ENCODE results near the gene TGM6. TPM values are rescaled to one million over a fixed set of nuclear protein-coding genes. Genes with fewer than 3 reads are reported as not detected.

The TGM6 gene
- total RNA-seq, 1 donor from 2014 or later, result not detected

- no peaks in the 10 kb centered on the region for H3K27me3 Mint-ChIP-seq (ENCODE audit: low read depth)
- DNase-seq (ENCODE audit: low spot score in 2 of 2, unreplicated experiment in 2 of 2), result no peak
These were observed 45.4 kb upstream of the TGM6 start for GRCh38 chr20:2335096-2335870.

GRCh38 chr20:2336471-2336870 is 44.2 kb upstream of the TGM6 start:
- no peaks in the 10 kb centered on the region for H3K27me3 Mint-ChIP-seq (ENCODE audit: low read depth)
- no peaks in the 10 kb centered on the region for H3K36me3 Mint-ChIP-seq
- no peak for DNase-seq (ENCODE audit: low spot score in 2 of 2, unreplicated experiment in 2 of 2)
- H3K9me3 Mint-ChIP-seq, result no peaks in the 10 kb centered on the region
- no peaks in the 10 kb centered on the region for H3K4me1 Mint-ChIP-seq
- H3K4me3 Mint-ChIP-seq, result no peak overlapping the region
- no peak for TF ChIP-seq CTCF (IDR thresholded peaks at IDR 0.05; ENCODE audit: unreplicated experiment)
- H3K27ac Mint-ChIP-seq, result no peak overlapping the region

More at GRCh38 chr20:2335096-2335870, 45.4 kb upstream of the TGM6 start:
- Mint-ChIP-seq H3K4me1 (no peaks in the 10 kb centered on the region), H3K36me3 (no peaks in the 10 kb centered on the region), H3K9me3 (no peaks in the 10 kb centered on the region), H3K27ac (no peak overlapping the region), H3K4me3 (no peak overlapping the region)
- no peak for TF ChIP-seq CTCF (IDR thresholded peaks at IDR 0.05; ENCODE audit: unreplicated experiment)

- DNase-seq (ENCODE audit: low spot score in 2 of 2, unreplicated experiment in 2 of 2), result no peak
- H3K27me3 Mint-ChIP-seq (ENCODE audit: low read depth), result no peaks in the 10 kb centered on the region
- no peaks in the 10 kb centered on the region for H3K4me1 Mint-ChIP-seq
- H3K36me3 Mint-ChIP-seq, result no peaks in the 10 kb centered on the region
- TF ChIP-seq CTCF (IDR thresholded peaks at IDR 0.05; ENCODE audit: unreplicated experiment), result no peak
- H3K9me3 Mint-ChIP-seq, result no peaks in the 10 kb centered on the region
- H3K4me3 Mint-ChIP-seq, result no peak overlapping the region
- H3K27ac Mint-ChIP-seq, result no peak overlapping the region
These were observed 43.6 kb upstream of the TGM6 start for GRCh38 chr20:2337142-2337541.

GRCh38 chr20:2338411-2339066 is 42.2 kb upstream of the TGM6 start:
- TF ChIP-seq CTCF (IDR thresholded peaks at IDR 0.05; ENCODE audit: unreplicated experiment), result no peak
- DNase-seq (ENCODE audit: low spot score in 2 of 2, unreplicated experiment in 2 of 2), result no peak
- Mint-ChIP-seq H3K27me3 (ENCODE audit: low read depth) (no peaks in the 10 kb centered on the region), H3K4me1 (no peaks in the 10 kb centered on the region), H3K36me3 (no peaks in the 10 kb centered on the region), H3K4me3 (no peak overlapping the region), H3K9me3 (no peaks in the 10 kb centered on the region), H3K27ac (no peak overlapping the region)

- Mint-ChIP-seq H3K36me3 (no peaks in the 10 kb centered on the region), H3K4me3 (no peak overlapping the region), H3K27ac (no peak overlapping the region), H3K4me1 (no peaks in the 10 kb centered on the region), H3K27me3 (ENCODE audit: low read depth) (no peaks in the 10 kb centered on the region), H3K9me3 (no peaks in the 10 kb centered on the region)
- TF ChIP-seq CTCF (IDR thresholded peaks at IDR 0.05; ENCODE audit: unreplicated experiment), result no peak
- DNase-seq (ENCODE audit: low spot score in 2 of 2, unreplicated experiment in 2 of 2), result no peak
These were observed 40.6 kb upstream of the TGM6 start for GRCh38 chr20:2340136-2340535.

Measured in mesothelial cell of epicardium (in vitro differentiated cells).